Right renal cortex interstitium (tissue), 3 donors: ENCODE data around the gene FCRLB. TPM values are rescaled to one million over a fixed set of nuclear protein-coding genes. Genes with fewer than 3 reads are reported as not detected.
"Not testable (repeated sequence)": the region's sequence is repeated elsewhere in the genome, so short reads cannot be mapped to it uniquely, and the experiment has no call there.

Experiments
- DNase-seq, 3 donors: peaks; one replicate each; pipeline ENCODE4 v3.0.0-alpha.2; 2013; ENCODE audit warnings: low read depth in 3 of 3, low spot score in 2 of 3
- polyA plus RNA-seq, 3 donors: library from polyadenylated mRNA; unstranded; fragments of 120-200 nt; gene quantifications; one replicate each; pipeline ENCODE4 v1.2.1, GENCODE V29; 2013; ENCODE audit not compliant: insufficient read length in 3 of 3

The FCRLB gene, protein sequence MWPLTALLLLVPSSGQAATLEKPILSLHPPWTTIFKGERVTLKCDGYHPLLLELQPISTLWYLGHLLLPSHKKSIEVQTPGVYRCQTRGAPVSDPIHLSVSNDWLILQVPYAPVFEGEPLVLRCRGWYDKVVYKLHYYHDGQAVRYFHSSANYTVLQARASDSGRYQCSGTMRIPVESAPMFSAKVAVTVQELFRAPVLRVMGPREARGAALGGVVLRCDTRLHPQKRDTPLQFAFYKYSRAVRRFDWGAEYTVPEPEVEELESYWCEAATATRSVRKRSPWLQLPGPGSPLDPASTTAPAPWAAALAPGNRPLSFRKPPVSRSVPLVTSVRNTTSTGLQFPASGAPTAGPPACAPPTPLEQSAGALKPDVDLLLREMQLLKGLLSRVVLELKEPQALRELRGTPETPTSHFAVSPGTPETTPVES
- 1 to 10 TPM; 3.3 to 5.3 (median 4.4) TPM for polyA plus RNA-seq

- DNase-seq: no peak
Measured at GRCh38 chr1:161720956-161721737, at the start of gene FCRLB. FCRLB (plus strand) TSS chr1:161721544; CDS start chr1:161722673, 1,129 bp downstream.

DNA sequence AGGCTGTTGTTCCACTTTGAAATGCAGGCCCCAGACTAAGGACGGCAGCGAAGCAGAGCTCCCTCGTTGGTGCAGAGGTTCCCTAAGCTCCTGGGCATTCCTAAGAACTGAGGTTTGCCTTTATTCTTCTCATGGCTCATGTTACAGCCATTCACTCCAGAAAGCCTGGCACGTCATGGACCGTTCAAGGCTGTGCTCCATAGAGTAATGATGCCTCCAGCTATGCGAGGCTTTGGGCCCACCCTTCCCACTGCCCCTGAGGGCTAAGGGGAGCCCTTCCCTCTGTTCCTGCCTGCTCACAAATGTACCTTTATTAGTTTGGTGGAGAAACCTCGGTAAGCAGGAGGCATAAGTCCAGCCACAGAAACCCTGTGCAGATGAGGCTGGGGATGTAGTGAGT is 47.9 kb upstream of the FCRLB start:
- DNase-seq: not testable (repeated sequence)

- not testable (repeated sequence) for DNase-seq
Measured at GRCh38 chr1:161674447-161674846, 46.9 kb upstream of the FCRLB start.

DNA sequence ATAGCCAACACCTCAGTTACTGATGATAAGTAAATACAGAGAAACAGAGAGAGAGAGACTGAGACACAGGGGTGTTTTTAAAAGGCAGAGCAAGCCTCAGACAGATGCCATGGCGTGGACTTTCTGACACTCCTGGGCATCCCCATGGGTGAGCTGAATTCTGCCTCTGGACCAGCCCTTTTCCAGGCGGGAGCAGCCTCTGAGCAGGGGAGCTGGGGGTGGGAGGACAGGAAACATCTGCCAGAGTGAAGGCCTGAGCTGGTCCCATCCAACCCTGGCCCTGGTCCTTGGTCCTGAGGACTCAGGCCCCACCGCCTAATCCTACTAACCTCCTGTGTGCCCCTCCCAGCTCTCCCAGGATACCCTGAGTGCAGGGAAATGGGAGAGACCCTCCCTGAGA is 46.4 kb upstream of the FCRLB start:
- not testable (repeated sequence) for DNase-seq

DNA sequence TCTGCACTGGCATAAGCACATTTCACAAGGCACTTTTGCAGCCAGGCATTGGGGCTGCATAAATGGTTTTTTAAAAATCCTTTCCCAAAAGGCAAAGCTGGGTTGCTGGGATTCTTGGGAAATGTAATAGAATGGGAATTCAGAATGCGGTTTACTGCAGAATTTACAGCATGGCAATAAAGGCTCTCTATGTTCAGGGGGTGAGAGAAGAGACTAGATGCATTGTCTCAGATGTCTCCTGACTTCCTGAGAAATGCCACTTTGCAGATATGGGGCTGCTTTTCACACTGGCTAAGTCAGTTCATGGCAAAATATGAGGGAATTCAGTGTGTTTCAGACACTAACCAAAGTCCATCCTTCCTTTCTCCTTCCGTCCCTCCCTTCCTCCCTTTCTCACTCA is 44.9 kb upstream of the FCRLB start:
- no peak for DNase-seq

DNA sequence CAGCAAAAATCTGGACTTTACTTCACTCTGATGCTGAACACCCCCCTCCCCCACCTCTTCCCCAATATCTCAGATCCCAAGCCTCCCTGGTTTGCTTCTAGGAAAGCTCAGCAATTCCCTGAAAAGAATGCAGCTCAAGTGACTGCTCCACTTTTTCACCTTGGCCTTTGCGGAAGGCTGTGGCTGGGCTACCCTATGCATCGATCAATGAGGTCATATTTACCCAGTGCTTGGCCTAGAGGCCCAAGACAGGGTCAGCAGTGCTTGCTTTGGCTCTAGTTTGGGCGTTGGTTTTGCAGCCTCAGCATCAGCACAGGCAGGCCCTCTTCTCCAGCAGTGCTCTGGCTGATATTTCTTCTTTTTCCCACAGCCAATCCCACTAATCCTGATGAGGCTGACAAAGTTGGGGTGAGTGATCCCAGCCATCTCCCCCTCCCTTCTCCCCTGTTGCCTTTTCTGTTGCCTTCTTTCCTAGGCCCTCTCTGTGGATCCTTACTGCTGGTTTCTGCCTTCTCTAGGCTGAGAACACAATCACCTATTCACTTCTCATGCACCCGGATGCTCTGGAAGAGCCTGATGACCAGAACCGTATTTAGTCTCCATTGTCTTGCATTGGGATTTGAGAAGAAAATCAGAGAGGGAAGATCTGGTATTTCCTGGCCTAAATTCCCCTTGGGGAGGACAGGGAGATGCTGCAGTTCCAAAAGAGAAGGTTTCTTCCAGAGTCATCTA is 44.2 kb upstream of the FCRLB start:
- DNase-seq: no peak

GRCh38 chr1:161678500-161678899 is 42.8 kb upstream of the FCRLB start:
- DNase-seq: no peak

- no peak for DNase-seq
Measured at GRCh38 chr1:161681879-161682278, 39.5 kb upstream of the FCRLB start.

GRCh38 chr1:161688946-161689345 is 32.4 kb upstream of the FCRLB start:
- no peak for DNase-seq

GRCh38 chr1:161691846-161692245 is 29.5 kb upstream of the FCRLB start:
- DNase-seq: no peak

GRCh38 chr1:161693020-161693712 is 28.2 kb upstream of the FCRLB start:
- DNase-seq: not testable (repeated sequence)

GRCh38 chr1:161698302-161698701 is 23.0 kb upstream of the FCRLB start:
- DNase-seq: not testable (repeated sequence)

DNA sequence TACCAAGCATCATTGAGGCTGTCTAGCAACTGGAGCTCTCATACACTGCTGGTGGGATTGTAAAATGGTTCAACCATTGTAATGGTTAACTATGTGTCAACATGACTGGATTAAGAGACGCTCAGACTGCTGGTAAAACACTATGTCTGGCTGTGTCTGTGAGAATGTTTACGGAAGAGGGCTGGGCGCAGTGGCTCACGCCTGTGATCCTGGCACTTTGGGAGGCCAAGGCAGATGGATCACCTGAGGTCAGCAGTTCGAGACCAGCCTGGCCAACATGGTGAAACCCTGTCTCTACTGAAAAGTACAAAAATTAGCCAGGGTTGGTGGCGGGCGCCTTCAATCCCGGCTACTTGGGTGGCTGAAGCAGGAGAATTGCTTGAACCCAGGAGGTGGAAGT is 19.1 kb upstream of the FCRLB start:
- peak in 1 of 3 donors; percentile 1 for DNase-seq

DNA sequence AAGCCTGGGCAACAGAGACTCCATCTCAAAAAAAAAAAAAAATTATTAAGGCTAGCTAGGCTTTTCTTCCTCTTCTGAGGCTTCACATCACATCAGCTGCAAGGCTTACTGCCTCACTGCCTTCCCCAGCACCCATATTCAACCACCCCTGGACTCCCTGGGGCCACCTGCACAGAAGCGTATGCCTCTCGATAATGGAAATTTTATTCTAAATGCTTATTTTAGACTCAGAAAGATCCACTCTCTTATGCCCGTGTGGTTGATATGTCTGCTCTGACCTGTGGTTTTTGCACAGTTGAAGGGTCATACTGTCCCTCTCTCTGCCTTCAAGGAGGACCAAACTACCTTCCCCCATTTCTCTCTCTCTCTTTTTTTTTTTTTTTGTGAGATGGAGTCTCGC is 15.8 kb upstream of the FCRLB start:
- no peak for DNase-seq

DNA sequence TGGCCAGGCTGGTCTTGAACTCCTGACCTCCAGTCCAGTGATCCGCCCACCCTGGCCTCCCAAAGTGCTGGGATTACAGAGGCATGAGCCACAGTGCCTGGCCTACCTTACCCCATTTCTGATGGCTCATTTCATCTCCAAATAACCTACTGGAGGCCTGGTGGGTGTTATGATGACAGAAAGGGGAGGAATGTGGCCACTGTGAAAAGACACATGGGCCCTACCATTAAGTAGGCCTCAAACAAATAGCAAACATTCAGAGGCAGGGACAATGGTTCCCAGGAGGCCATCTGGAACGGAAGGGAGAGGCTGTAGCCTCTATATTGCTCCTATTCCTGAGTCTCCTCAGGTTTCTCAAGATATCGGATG is 15.2 kb upstream of the FCRLB start:
- no peak for DNase-seq

- no peak for DNase-seq
Measured at GRCh38 chr1:161706482-161707347, 14.6 kb upstream of the FCRLB start, which contains the start of gene FCRLA. FCRLA (plus strand) TSS chr1:161707229; CDS start chr1:161707265, 36 bp downstream.

- DNase-seq: no peak
Measured at GRCh38 chr1:161707503-161707902, 13.8 kb upstream of the FCRLB start.

DNA sequence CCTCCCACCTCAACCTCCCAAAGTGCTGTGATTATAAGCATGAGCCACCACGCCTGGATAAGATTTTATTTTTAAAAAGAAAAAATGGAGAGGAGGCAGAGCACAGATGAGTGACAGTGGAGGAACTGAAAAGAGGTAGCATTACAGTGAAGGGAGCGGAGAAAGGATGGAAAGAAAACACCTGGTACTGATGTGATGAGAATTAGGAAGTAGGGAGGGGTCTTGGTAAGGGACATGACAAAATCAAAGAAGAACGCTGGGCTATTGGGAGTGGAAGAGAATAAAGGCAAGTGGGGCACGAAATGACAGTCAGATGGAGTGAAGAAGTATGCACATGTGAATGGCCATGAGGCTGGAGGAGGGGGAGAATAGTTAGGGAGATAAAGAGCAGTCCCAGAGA is 12.0 kb upstream of the FCRLB start:
- DNase-seq: no peak

- no peak for DNase-seq
Measured at GRCh38 chr1:161710560-161710959, 10.8 kb upstream of the FCRLB start.
